ENCODE measurements around the gene SUN2. TPM values are rescaled to one million over a fixed set of nuclear protein-coding genes. Genes with fewer than 3 reads are reported as not detected.

SUN2 gene
- total RNA-seq, 1 experiment from 2014 or later: 19.4 TPM

- in situ Hi-C loops (cut with HindIII; ENCODE audit: low sequenced_read_pairs): no loop called here
- no peak for DNase-seq (ENCODE audit: low spot score)
Observed at GRCh38 chr22:38782402-38783094, 26.8 kb upstream of the SUN2 start.

GRCh38 chr22:38781033-38781432 lies 25.2 kb upstream of the SUN2 start:
- DNase-seq (ENCODE audit: low spot score): peak; percentile 67
- in situ Hi-C loops (cut with HindIII; ENCODE audit: low sequenced_read_pairs): no loop called here

- in situ Hi-C loops (cut with HindIII; ENCODE audit: low sequenced_read_pairs): no loop called here
Observed at GRCh38 chr22:38777087-38777671, 21.4 kb upstream of the SUN2 start.

GRCh38 chr22:38776086-38776485 lies 20.3 kb upstream of the SUN2 start:
- in situ Hi-C loops (cut with HindIII; ENCODE audit: low sequenced_read_pairs): no loop called here
- no peak for DNase-seq (ENCODE audit: low spot score)

More at GRCh38 chr22:38777087-38777671, 21.4 kb upstream of the SUN2 start:
- peak; percentile 45 for DNase-seq (ENCODE audit: low spot score)

GRCh38 chr22:38775656-38776055 lies 19.9 kb upstream of the SUN2 start:
- DNase-seq (ENCODE audit: low spot score): no peak
- in situ Hi-C loops (cut with HindIII; ENCODE audit: low sequenced_read_pairs): no loop called here

GRCh38 chr22:38774496-38775166 lies 18.8 kb upstream of the SUN2 start:
- in situ Hi-C loops (cut with HindIII; ENCODE audit: low sequenced_read_pairs): no loop called here
- DNase-seq (ENCODE audit: low spot score): no peak

GRCh38 chr22:38773363-38773946 lies 17.7 kb upstream of the SUN2 start:
- no peak for DNase-seq (ENCODE audit: low spot score)
- in situ Hi-C loops (cut with HindIII; ENCODE audit: low sequenced_read_pairs): no loop called here

GRCh38 chr22:38772623-38772873 lies 16.8 kb upstream of the SUN2 start:
- in situ Hi-C loops (cut with HindIII; ENCODE audit: low sequenced_read_pairs): no loop called here
- no peak for DNase-seq (ENCODE audit: low spot score)

GRCh38 chr22:38770257-38770949 lies 14.6 kb upstream of the SUN2 start:
- DNase-seq (ENCODE audit: low spot score): no peak
- in situ Hi-C loops (cut with HindIII; ENCODE audit: low sequenced_read_pairs): no loop called here

GRCh38 chr22:38768036-38768435 lies 12.2 kb upstream of the SUN2 start:
- no peak for DNase-seq (ENCODE audit: low spot score)
- in situ Hi-C loops (cut with HindIII; ENCODE audit: low sequenced_read_pairs): no loop called here

- in situ Hi-C loops (cut with HindIII; ENCODE audit: low sequenced_read_pairs): no loop called here
Observed at GRCh38 chr22:38767313-38767712, 11.5 kb upstream of the SUN2 start.

GRCh38 chr22:38766076-38766777 lies 10.4 kb upstream of the SUN2 start:
- DNase-seq (ENCODE audit: low spot score): peak; percentile 58
- in situ Hi-C loops (cut with HindIII; ENCODE audit: low sequenced_read_pairs): no loop called here

More at GRCh38 chr22:38767313-38767712, 11.5 kb upstream of the SUN2 start:
- no peak for DNase-seq (ENCODE audit: low spot score)

GRCh38 chr22:38762551-38762983 lies 6.8 kb upstream of the SUN2 start:
- no peak for DNase-seq (ENCODE audit: low spot score)
- in situ Hi-C loops (cut with HindIII; ENCODE audit: low sequenced_read_pairs): no loop called here

- DNase-seq (ENCODE audit: low spot score): no peak
- in situ Hi-C loops (cut with HindIII; ENCODE audit: low sequenced_read_pairs): no loop called here
Observed at GRCh38 chr22:38761202-38762162, 5.7 kb upstream of the SUN2 start.

GRCh38 chr22:38760477-38761201 lies 4.8 kb upstream of the SUN2 start:
- in situ Hi-C loops (cut with HindIII; ENCODE audit: low sequenced_read_pairs): no loop called here

GRCh38 chr22:38759005-38759404 lies 3.2 kb upstream of the SUN2 start:
- no peak for DNase-seq (ENCODE audit: low spot score)
- in situ Hi-C loops (cut with HindIII; ENCODE audit: low sequenced_read_pairs): no loop called here

More at GRCh38 chr22:38760477-38761201, 4.8 kb upstream of the SUN2 start:
- DNase-seq (ENCODE audit: low spot score): no peak

GRCh38 chr22:38758276-38758945 lies 2.6 kb upstream of the SUN2 start:
- DNase-seq (ENCODE audit: low spot score): no peak
- in situ Hi-C loops (cut with HindIII; ENCODE audit: low sequenced_read_pairs): no loop called here
